Progenitor cell of endocrine pancreas (in vitro differentiated cells): ENCODE measurements around the gene DLEU7. TPM values are rescaled to one million over a fixed set of nuclear protein-coding genes. Genes with fewer than 3 reads are reported as not detected.

Source experiments
- DNase-seq: peaks from one replicate; pipeline ENCODE4 v3.0.0; 2021; ENCODE audit warnings: low spot score; ENCODE audit not compliant: unreplicated experiment
- H3K27ac Mint-ChIP-seq: 2 replicates; pipeline ENCODE4 v1.8.0; 2021; ENCODE audit warnings: mild to moderate bottlenecking, moderate library complexity, mixed read lengths
- H3K27me3 Mint-ChIP-seq: 2 replicates; pipeline ENCODE4 v1.8.0; 2021; ENCODE audit warnings: mixed read lengths
- H3K36me3 Mint-ChIP-seq: 2 replicates; pipeline ENCODE4 v1.8.0; 2022; ENCODE audit warnings: mixed read lengths; ENCODE audit not compliant: insufficient read depth
- H3K4me1 Mint-ChIP-seq: 2 replicates; pipeline ENCODE4 v1.8.0; 2021; ENCODE audit warnings: low read depth, mixed read lengths
- H3K4me3 Mint-ChIP-seq: 2 replicates; pipeline ENCODE4 v1.8.0; 2021; ENCODE audit warnings: low read depth, mild to moderate bottlenecking, moderate library complexity, mixed read lengths
- H3K9me3 Mint-ChIP-seq: 2 replicates; pipeline ENCODE4 v1.8.0; 2021; ENCODE audit warnings: low read depth, mixed read lengths
- total RNA-seq: library from RNA; stranded (reverse); gene quantifications from 2 replicates; pipeline ENCODE4 v1.2.1, GENCODE V29; 2021
- TF ChIP-seq, protein P1 (sequence below): fragments of 200-600 bp; sonication (generic); IDR thresholded peaks from one replicate; pipeline ENCODE4 v1.5.0; 2021; ENCODE audit warnings: antibody characterized with exemption, mild to moderate bottlenecking; ENCODE audit not compliant: unreplicated experiment

The DLEU7 gene
- total RNA-seq, 1 donor from 2014 or later: 0.50 TPM

- no peak for DNase-seq
- H3K36me3 Mint-ChIP-seq: no peaks in the 10 kb centered on the region
- TF ChIP-seq, protein P1, sequence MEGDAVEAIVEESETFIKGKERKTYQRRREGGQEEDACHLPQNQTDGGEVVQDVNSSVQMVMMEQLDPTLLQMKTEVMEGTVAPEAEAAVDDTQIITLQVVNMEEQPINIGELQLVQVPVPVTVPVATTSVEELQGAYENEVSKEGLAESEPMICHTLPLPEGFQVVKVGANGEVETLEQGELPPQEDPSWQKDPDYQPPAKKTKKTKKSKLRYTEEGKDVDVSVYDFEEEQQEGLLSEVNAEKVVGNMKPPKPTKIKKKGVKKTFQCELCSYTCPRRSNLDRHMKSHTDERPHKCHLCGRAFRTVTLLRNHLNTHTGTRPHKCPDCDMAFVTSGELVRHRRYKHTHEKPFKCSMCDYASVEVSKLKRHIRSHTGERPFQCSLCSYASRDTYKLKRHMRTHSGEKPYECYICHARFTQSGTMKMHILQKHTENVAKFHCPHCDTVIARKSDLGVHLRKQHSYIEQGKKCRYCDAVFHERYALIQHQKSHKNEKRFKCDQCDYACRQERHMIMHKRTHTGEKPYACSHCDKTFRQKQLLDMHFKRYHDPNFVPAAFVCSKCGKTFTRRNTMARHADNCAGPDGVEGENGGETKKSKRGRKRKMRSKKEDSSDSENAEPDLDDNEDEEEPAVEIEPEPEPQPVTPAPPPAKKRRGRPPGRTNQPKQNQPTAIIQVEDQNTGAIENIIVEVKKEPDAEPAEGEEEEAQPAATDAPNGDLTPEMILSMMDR: no peak
- H3K4me1 Mint-ChIP-seq: peaks cover 13% of the 10 kb centered on the region
- peaks cover 6% of the 10 kb centered on the region for H3K9me3 Mint-ChIP-seq
- H3K27me3 Mint-ChIP-seq: peaks cover 3% of the 10 kb centered on the region
- no peak overlapping the region for H3K27ac Mint-ChIP-seq
- no peak overlapping the region for H3K4me3 Mint-ChIP-seq
Measured at GRCh38 chr13:50797091-50797490, 46.4 kb downstream of the DLEU7 start.

DNA sequence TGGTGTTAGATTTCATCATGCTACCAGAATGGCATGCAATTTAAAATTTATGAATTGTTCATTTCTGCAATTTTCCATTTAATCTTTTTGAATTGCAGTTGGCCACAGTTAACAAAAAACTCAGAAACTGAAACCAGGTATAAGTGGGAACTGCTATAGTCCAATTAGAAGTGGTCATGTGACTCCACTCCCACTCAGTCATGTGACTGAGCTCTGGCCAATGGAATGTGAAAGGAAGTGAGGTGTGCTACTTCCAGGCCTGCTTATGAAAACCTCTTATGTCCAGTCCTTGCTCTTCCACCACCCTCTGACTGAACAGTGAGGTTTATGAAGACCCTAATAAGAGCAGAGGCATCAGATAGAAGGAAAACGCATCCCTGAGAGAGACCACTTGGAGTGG is 47.0 kb downstream of the DLEU7 start:
- Mint-ChIP-seq H3K27ac (no peak overlapping the region), H3K9me3 (peaks cover 6% of the 10 kb centered on the region), H3K27me3 (peaks cover 3% of the 10 kb centered on the region), H3K36me3 (no peaks in the 10 kb centered on the region), H3K4me3 (no peak overlapping the region), H3K4me1 (peaks cover 13% of the 10 kb centered on the region)
- TF ChIP-seq, protein P1: no peak
- DNase-seq: no peak

DNA sequence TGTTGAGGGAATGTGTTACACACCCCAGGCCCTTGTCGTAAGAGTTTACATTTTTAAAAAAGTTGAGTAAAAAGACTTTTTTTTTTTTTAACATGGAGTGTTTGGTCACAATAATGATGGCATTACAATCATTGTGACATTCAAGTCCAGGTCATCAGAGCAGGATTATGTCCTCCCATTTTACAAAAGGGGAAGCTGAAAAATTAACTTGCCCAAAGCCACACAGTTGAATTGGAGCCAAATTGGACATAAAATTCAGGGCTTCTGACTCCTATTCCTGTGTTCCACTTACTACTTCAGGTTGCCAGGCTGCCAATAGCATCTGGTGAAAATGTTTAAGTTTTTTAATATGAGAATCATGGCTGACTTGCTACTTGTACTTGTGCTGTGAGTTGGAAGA is 49.3 kb downstream of the DLEU7 start:
- H3K4me1 Mint-ChIP-seq: no peaks in the 10 kb centered on the region
- H3K9me3 Mint-ChIP-seq: peaks cover 6% of the 10 kb centered on the region
- peaks cover 3% of the 10 kb centered on the region for H3K27me3 Mint-ChIP-seq
- H3K36me3 Mint-ChIP-seq: no peaks in the 10 kb centered on the region
- H3K4me3 Mint-ChIP-seq: no peak overlapping the region
- TF ChIP-seq, protein P1: no peak
- H3K27ac Mint-ChIP-seq: no peak overlapping the region
- DNase-seq: no peak

DNA sequence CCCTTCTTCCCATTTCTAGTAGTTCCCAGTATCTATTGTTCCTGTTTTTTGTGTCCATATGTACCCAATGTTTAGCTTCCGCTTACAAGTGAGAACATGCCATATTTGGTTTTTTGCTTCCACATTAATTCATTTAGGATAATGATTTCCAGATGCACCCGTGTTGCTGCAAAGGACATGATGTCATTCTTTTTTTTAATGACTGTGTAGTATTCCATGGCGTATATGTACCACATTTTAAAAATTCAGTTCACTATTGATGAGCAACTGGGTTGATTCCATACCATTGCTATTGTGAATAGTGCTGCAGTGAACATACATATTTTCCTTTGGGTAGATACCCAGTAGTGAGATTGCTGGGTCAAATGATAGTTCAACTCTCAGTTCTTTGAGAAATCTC is 50.5 kb downstream of the DLEU7 start:
- TF ChIP-seq, protein P1: no peak
- no peaks in the 10 kb centered on the region for H3K4me1 Mint-ChIP-seq
- no peak overlapping the region for H3K4me3 Mint-ChIP-seq
- DNase-seq: no peak
- H3K9me3 Mint-ChIP-seq: peaks cover 6% of the 10 kb centered on the region
- H3K36me3 Mint-ChIP-seq: no peaks in the 10 kb centered on the region
- no peak overlapping the region for H3K27ac Mint-ChIP-seq
- peaks cover 7% of the 10 kb centered on the region for H3K27me3 Mint-ChIP-seq

GRCh38 chr13:50788551-50789210 is 54.8 kb downstream of the DLEU7 start:
- DNase-seq: no peak
- Mint-ChIP-seq H3K4me3 (no peak overlapping the region), H3K9me3 (peaks cover 3% of the 10 kb centered on the region), H3K4me1 (no peaks in the 10 kb centered on the region), H3K36me3 (no peaks in the 10 kb centered on the region), H3K27ac (no peak overlapping the region), H3K27me3 (peaks cover 4% of the 10 kb centered on the region)
- TF ChIP-seq, protein P1: no peak
